Panc1 (cell line): ENCODE data around the gene MYLK2. TPM values are rescaled to one million over a fixed set of nuclear protein-coding genes. Genes with fewer than 3 reads are reported as not detected.

ENCODE experiments used
- ATAC-seq: fragments of 200-7000 bp; cut with Tn5 transposase; 2 replicates; pipeline ENCODE4 v1.9.1; 2020; ENCODE audit warnings: mild to moderate bottlenecking, moderate library complexity
- BruUV-seq: library from RNA; stranded (reverse); fragments of 400-500 nt; replicated peaks from 2 replicates; lab custom pipeline; 2021; lab: Mats Ljungman, UMichigan
- CTCF ChIA-PET: fragments of 300-600 bp; sonication (Branson Sonifier 250); formaldehyde crosslinking; loops from one replicate; lab custom pipeline; 2022; ENCODE audit warnings: antibody characterized with exemption; lab: Charles Lee
- POLR2A ChIA-PET: fragments of 300-600 bp; sonication (Branson Sonifier 250); formaldehyde crosslinking; loops from one replicate; lab custom pipeline; 2022; ENCODE audit warnings: antibody characterized with exemption; lab: Charles Lee
- DNase-seq: peaks from one replicate; pipeline ENCODE4 v3.0.0-alpha.2; 2010; ENCODE audit warnings: low read depth, low spot score
- H3K27ac ChIP-seq: 2 replicates; pipeline ENCODE4 v1.5.1; 2011; ENCODE audit warnings: mild to moderate bottlenecking, low read length, inconsistent platforms
- H3K27me3 ChIP-seq: fragments of 200-500 bp; sonication (Bioruptor generic); 2 replicates; pipeline ENCODE4 v1.6.0; 2014; ENCODE audit warnings: low read length, inconsistent platforms; ENCODE audit not compliant: control insufficient read depth, insufficient read depth
- H3K36me3 ChIP-seq: fragments of 200-500 bp; sonication (Bioruptor generic); 2 replicates; pipeline ENCODE4 v1.5.1; 2014; ENCODE audit warnings: inconsistent platforms, mild to moderate bottlenecking, low read length, moderate library complexity; ENCODE audit not compliant: control insufficient read depth, insufficient read depth
- H3K4me1 ChIP-seq: 2 replicates; pipeline ENCODE4 v1.5.1; 2011; ENCODE audit warnings: inconsistent platforms, mild to moderate bottlenecking, low read length, moderate library complexity; ENCODE audit not compliant: control insufficient read depth, insufficient read depth
- H3K4me3 ChIP-seq, 2 experiments: 2 replicates each; pipeline ENCODE4 v1.5.1; 2011 to 2012; ENCODE audit warnings: low read depth in 2 of 2, low read length in 2 of 2, mild to moderate bottlenecking in 2 of 2, inconsistent platforms in 1 of 2, moderate library complexity in 1 of 2
- H3K9me3 ChIP-seq: fragments of 200-500 bp; sonication (Bioruptor generic); 2 replicates; pipeline ENCODE4 v1.5.1; 2014; ENCODE audit warnings: low read depth, mild to moderate bottlenecking, inconsistent platforms, low read length, moderate library complexity; ENCODE audit not compliant: control insufficient read depth, insufficient read depth
- POLR2AphosphoS5 ChIP-seq: IDR thresholded peaks from 2 replicates; pipeline ENCODE4 v1.6.1; 2012; ENCODE audit warnings: mild to moderate bottlenecking, low read depth, low read length, moderate library complexity
- SIN3A ChIP-seq: IDR thresholded peaks from 2 replicates; pipeline ENCODE4 v1.6.1; 2012; ENCODE audit warnings: low read depth, mild to moderate bottlenecking, low read length, moderate library complexity, borderline replicate concordance; ENCODE audit not compliant: insufficient read depth
- TCF7L2 ChIP-seq: IDR thresholded peaks from 2 replicates; pipeline ENCODE4 v1.6.1; 2011; ENCODE audit warnings: mild to moderate bottlenecking, low read depth, low read length, inconsistent platforms
- in situ Hi-C: cut with HindIII; loops from 2 replicates; pipeline ENCODE4 v1.10.0; 2016; ENCODE audit warnings: low sequenced_read_pairs, low pct_unique_long_range_greater_than_20kb
- intact Hi-C: fragments of 100-400 bp; cut with micrococcal nuclease; formaldehyde crosslinking; loops from one replicate; pipeline ENCODE4 v1.10.0; 2022; ENCODE audit not compliant: unreplicated experiment
- total RNA-seq: library from RNA; stranded (reverse); gene quantifications from one replicate; pipeline ENCODE4 v1.2.1, GENCODE V29; 2021; ENCODE audit not compliant: unreplicated experiment
- TF ChIP-seq, protein P1 (sequence below): fragments of 450-650 bp; IDR thresholded peaks from 2 replicates; pipeline ENCODE4 v1.5.1; 2017; ENCODE audit warnings: mild to moderate bottlenecking
- TF ChIP-seq, protein P2 (sequence below), 2 experiments: IDR thresholded peaks; 2 replicates each; pipeline ENCODE4 v1.6.1; 2011 to 2012; ENCODE audit warnings: low read depth in 2 of 2, control low read depth in 1 of 2, low read length in 1 of 2, mild to moderate bottlenecking in 1 of 2, moderate library complexity in 1 of 2; ENCODE audit not compliant: insufficient read depth in 1 of 2

MYLK2 gene
- total RNA-seq, 1 experiment from 2014 or later, result 0.87 TPM

DNA sequence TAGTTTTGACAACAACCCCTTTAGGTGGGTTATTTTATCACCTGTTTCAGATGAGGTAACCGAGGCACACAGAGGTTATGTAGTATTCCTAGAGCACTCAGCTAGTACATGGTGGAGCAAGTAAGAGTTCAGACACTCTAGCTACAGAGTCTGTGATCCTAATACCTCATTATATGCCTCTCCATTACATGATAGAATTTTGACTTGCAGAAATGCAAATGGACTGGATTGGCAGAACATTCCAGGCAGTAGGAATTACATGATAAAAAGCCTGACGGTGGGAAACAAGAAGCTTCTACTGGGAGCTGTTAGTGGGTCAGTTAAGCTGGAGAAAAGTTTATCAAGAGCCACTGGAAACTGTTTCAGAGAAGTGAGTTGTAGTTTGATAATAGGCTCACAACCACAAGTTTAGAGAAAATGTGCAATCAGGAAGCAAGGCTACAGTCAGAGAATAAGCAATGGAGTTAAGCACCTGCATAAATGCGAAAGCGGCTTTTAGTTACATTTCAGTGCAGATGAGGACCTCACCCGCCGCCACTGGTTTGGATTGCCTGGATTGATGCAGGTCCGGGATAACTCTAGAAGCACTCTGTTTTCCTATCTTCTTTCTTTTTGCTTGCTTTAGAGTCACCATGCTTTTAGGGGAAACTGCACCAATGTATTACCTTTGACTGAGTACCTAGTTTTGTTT lies 34.7 kb upstream of the MYLK2 start:
- POLR2A ChIA-PET, result interaction anchor here (0.6 kb wide), 1 partner anchor 145 kb away, joined by 3 read pairs; no protein-coding TSS in a partner anchor
- CTCF ChIA-PET, result no interaction called here
- Histone ChIP-seq H3K36me3 (peaks cover 79% of the 10 kb centered on the region), H3K27me3 (no peaks in the 10 kb centered on the region), H3K27ac (no peak overlapping the region), H3K9me3 (no peaks in the 10 kb centered on the region), H3K4me3 (no peak overlapping the region), H3K4me1 (no peaks in the 10 kb centered on the region)
- DNase-seq, result no peak
- BruUV-seq, result no TSS peak
- TF ChIP-seq, protein P1, sequence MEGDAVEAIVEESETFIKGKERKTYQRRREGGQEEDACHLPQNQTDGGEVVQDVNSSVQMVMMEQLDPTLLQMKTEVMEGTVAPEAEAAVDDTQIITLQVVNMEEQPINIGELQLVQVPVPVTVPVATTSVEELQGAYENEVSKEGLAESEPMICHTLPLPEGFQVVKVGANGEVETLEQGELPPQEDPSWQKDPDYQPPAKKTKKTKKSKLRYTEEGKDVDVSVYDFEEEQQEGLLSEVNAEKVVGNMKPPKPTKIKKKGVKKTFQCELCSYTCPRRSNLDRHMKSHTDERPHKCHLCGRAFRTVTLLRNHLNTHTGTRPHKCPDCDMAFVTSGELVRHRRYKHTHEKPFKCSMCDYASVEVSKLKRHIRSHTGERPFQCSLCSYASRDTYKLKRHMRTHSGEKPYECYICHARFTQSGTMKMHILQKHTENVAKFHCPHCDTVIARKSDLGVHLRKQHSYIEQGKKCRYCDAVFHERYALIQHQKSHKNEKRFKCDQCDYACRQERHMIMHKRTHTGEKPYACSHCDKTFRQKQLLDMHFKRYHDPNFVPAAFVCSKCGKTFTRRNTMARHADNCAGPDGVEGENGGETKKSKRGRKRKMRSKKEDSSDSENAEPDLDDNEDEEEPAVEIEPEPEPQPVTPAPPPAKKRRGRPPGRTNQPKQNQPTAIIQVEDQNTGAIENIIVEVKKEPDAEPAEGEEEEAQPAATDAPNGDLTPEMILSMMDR, result no peak; the same call in 1 of the 2 replicates
- TF ChIP-seq TCF7L2 (no peak), SIN3A (no peak), POLR2AphosphoS5 (no peak)
- TF ChIP-seq, protein P2, sequence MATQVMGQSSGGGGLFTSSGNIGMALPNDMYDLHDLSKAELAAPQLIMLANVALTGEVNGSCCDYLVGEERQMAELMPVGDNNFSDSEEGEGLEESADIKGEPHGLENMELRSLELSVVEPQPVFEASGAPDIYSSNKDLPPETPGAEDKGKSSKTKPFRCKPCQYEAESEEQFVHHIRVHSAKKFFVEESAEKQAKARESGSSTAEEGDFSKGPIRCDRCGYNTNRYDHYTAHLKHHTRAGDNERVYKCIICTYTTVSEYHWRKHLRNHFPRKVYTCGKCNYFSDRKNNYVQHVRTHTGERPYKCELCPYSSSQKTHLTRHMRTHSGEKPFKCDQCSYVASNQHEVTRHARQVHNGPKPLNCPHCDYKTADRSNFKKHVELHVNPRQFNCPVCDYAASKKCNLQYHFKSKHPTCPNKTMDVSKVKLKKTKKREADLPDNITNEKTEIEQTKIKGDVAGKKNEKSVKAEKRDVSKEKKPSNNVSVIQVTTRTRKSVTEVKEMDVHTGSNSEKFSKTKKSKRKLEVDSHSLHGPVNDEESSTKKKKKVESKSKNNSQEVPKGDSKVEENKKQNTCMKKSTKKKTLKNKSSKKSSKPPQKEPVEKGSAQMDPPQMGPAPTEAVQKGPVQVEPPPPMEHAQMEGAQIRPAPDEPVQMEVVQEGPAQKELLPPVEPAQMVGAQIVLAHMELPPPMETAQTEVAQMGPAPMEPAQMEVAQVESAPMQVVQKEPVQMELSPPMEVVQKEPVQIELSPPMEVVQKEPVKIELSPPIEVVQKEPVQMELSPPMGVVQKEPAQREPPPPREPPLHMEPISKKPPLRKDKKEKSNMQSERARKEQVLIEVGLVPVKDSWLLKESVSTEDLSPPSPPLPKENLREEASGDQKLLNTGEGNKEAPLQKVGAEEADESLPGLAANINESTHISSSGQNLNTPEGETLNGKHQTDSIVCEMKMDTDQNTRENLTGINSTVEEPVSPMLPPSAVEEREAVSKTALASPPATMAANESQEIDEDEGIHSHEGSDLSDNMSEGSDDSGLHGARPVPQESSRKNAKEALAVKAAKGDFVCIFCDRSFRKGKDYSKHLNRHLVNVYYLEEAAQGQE (IDR thresholded peaks at IDR 0.05; ENCODE audit: insufficient read depth in 1 of 2, low read depth in 2 of 2, low read length in 1 of 2), result no peak
- intact Hi-C loops, result no loop called here
- in situ Hi-C loops, result no loop called here
- no peak for ATAC-seq

DNA sequence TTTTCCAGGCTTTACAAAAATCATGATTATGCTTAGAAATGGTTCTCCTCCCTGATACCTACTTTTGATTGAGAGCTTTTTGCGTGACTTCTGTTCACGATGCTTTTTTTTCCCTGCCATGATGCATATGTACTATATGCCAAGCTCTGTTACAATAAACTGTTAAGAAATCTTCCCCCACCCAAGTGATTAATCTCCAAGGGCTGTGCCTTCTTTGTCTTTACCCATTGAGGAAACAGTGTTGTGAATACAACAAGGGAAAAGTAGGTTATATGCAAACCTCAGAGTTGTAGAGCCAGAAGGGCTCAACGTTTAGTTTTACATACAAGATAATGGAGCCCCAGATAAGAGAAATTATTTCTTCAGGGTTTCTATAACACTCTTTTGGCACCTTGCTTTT lies 34.1 kb upstream of the MYLK2 start:
- Histone ChIP-seq H3K9me3 (no peaks in the 10 kb centered on the region), H3K36me3 (peaks cover 80% of the 10 kb centered on the region), H3K4me1 (no peaks in the 10 kb centered on the region), H3K27me3 (no peaks in the 10 kb centered on the region), H3K27ac (no peak overlapping the region), H3K4me3 (no peak overlapping the region)
- ChIA-PET CTCF (no interaction called here), POLR2A (interaction anchor here (0.6 kb wide), 1 partner anchor 38 kb away, joined by 16 read pairs; no protein-coding TSS in a partner anchor)
- intact Hi-C loops (no loop called here), in situ Hi-C loops (no loop called here)
- BruUV-seq, result TSS peak; percentile 22
- TF ChIP-seq SIN3A, result no peak
- TF ChIP-seq, protein P2 (IDR thresholded peaks at IDR 0.05; ENCODE audit: insufficient read depth in 1 of 2, low read depth in 2 of 2, low read length in 1 of 2), result no peak
- TF ChIP-seq, protein P1, result no peak
- no peak for TF ChIP-seq POLR2AphosphoS5
- no peak for TF ChIP-seq TCF7L2
- DNase-seq (no peak), ATAC-seq (no peak)
